K562 (cell line): ENCODE results near the gene SERPING1. TPM values are rescaled to one million over a fixed set of nuclear protein-coding genes. Genes with fewer than 3 reads are reported as not detected.

Experiments
- ATAC-seq: fragments of 200-7000 bp; cut with Tn5 transposase; 3 replicates; pipeline ENCODE4 v1.9.1; 2020; ENCODE audit warnings: moderate library complexity
- BruUV-seq: library from RNA; stranded (reverse); fragments of 400-500 nt; replicated peaks from 2 replicates; lab custom pipeline; 2021; lab: Mats Ljungman, UMichigan
- CTCF ChIA-PET: fragments of 300-600 bp; formaldehyde crosslinking; extraction: SDS; loops from one replicate; lab custom pipeline; 2021; ENCODE audit warnings: low intra/inter-chr PET ratio; lab: Yijun Ruan, JAX
- POLR2A ChIA-PET: fragments of 300-600, 350-650 bp; sonication (Branson Sonifier 250); formaldehyde crosslinking; extraction: SDS; loops from one replicate; lab custom pipeline; 2021; ENCODE audit warnings: antibody characterized with exemption, inconsistent platforms; lab: Yijun Ruan, JAX
- DNase-seq, 4 experiments: peaks; one replicate each; pipeline versions ENCODE4 v3.0.0 to v3.0.0-alpha.2; 2011 to 2018; ENCODE audit warnings: low spot score in 3 of 4, mixed read lengths in 3 of 4; ENCODE audit errors: extremely low read depth in 1 of 4
- FAIRE-seq: peaks from 2 replicates; lab custom pipeline; 2011; peaks lifted over from hg19 to GRCh38; lab: Jason Lieb, UNC
- H2AFZ ChIP-seq: 2 replicates; pipeline ENCODE4 v1.6.0; 2011; ENCODE audit warnings: low read depth, low read length, control low read depth, inconsistent platforms
- H3K27ac ChIP-seq: fragments of 200-600 bp; 3 replicates; pipeline ENCODE4 v1.8.0; 2011; ENCODE audit warnings: low read depth, mild to moderate bottlenecking, control low read depth, inconsistent platforms, low read length, moderate library complexity, mixed read lengths; ENCODE audit errors: extremely low read depth
- H3K27me3 ChIP-seq, 2 experiments: fragments of 300-600 bp in 1 of 2; 2 replicates in 1 of 2; 3 replicates in 1 of 2; pipeline versions ENCODE4 v1.6.0 to v1.8.0; 2011; ENCODE audit warnings: inconsistent platforms in 2 of 2, low read length in 2 of 2, mild to moderate bottlenecking in 1 of 2, mixed read lengths in 1 of 2, moderate library complexity in 1 of 2; ENCODE audit not compliant: control insufficient read depth in 2 of 2, insufficient read depth in 2 of 2
- H3K36me3 ChIP-seq: fragments of 300-600 bp; 3 replicates; pipeline ENCODE4 v1.8.0; 2011; ENCODE audit warnings: mild to moderate bottlenecking, low read length, inconsistent platforms; ENCODE audit not compliant: control insufficient read depth, insufficient read depth
- H3K4me1 ChIP-seq, 2 experiments: fragments of 200-600 bp in 1 of 2; replicated peaks in 1 of 2; 2 replicates in 1 of 2; 3 replicates in 1 of 2; pipeline versions ENCODE4 v1.5.1 to v1.8.0; 2011; ENCODE audit warnings: inconsistent platforms in 2 of 2, low read length in 2 of 2, mild to moderate bottlenecking in 1 of 2, mixed read lengths in 1 of 2, moderate library complexity in 1 of 2; ENCODE audit not compliant: control insufficient read depth in 2 of 2, insufficient read depth in 2 of 2
- H3K4me2 ChIP-seq: 2 replicates; pipeline ENCODE4 v1.6.1; 2011; ENCODE audit warnings: low read length, control low read depth, inconsistent platforms, mixed read lengths; ENCODE audit not compliant: insufficient read depth
- H3K4me3 ChIP-seq: fragments of 200-600 bp; sonication (generic), shearing (Covaris generic); 2 replicates; pipeline ENCODE4 v1.5.1; 2016; ENCODE audit warnings: control low read depth, inconsistent platforms
- H3K79me2 ChIP-seq: fragments of 200-600 bp; 3 replicates; pipeline ENCODE4 v1.8.0; 2011; ENCODE audit warnings: low read length, inconsistent platforms; ENCODE audit not compliant: control insufficient read depth, insufficient read depth
- H3K9ac ChIP-seq, 2 experiments: 2 replicates each; pipeline versions ENCODE4 v1.6.0 to v1.6.1; 2011; ENCODE audit warnings: low read depth in 2 of 2, low read length in 2 of 2, control low read depth in 1 of 2, inconsistent platforms in 1 of 2, mild to moderate bottlenecking in 1 of 2, mixed read lengths in 1 of 2; ENCODE audit not compliant: insufficient read depth in 1 of 2
- H3K9me1 ChIP-seq: one replicate; pipeline ENCODE4 v1.6.0; 2011; ENCODE audit warnings: inconsistent platforms, mild to moderate bottlenecking, low read length, moderate library complexity; ENCODE audit not compliant: control insufficient read depth, insufficient read depth
- H3K9me3 ChIP-seq: replicated peaks from 2 replicates; pipeline ENCODE4 v1.5.1; 2011; ENCODE audit warnings: low read depth, low read length, inconsistent platforms; ENCODE audit not compliant: control insufficient read depth, insufficient read depth
- H4K20me1 ChIP-seq: replicated peaks from 2 replicates; pipeline ENCODE4 v1.6.1; 2011; ENCODE audit warnings: low read length, inconsistent platforms, mixed read lengths; ENCODE audit not compliant: control insufficient read depth, insufficient read depth
- ASH1L ChIP-seq: fragments of 450-650 bp; IDR thresholded peaks from 2 replicates; pipeline ENCODE4 v1.6.1; 2018; ENCODE audit warnings: borderline replicate concordance, mild to moderate bottlenecking, low read depth; ENCODE audit not compliant: partially characterized antibody
- BCL6 ChIP-seq: fragments of 250-450 bp; sonication (Bioruptor Pico); IDR thresholded peaks from 2 replicates; pipeline ENCODE4 v1.4.0; 2020
- BCOR ChIP-seq: fragments of 450-650 bp; IDR thresholded peaks from 2 replicates; pipeline ENCODE4 v1.6.1; 2016
- CCNT2 ChIP-seq: IDR thresholded peaks from 2 replicates; pipeline ENCODE4 v1.6.1; 2011; ENCODE audit warnings: borderline replicate concordance, low read depth, mild to moderate bottlenecking, moderate library complexity, mixed read lengths, low read length; ENCODE audit not compliant: insufficient read length; ENCODE audit errors: extremely low read depth
- FOXO4 ChIP-seq: fragments of 450-650 bp; formaldehyde crosslinking; IDR thresholded peaks from 2 replicates; pipeline ENCODE4 v1.4.0; 2020; ENCODE audit warnings: mild to moderate bottlenecking, moderate library complexity
- MTF1 ChIP-seq: fragments of 250-450 bp; sonication (Bioruptor Pico); IDR thresholded peaks from 2 replicates; pipeline ENCODE4 v1.9.0; 2021; ENCODE audit warnings: moderate library complexity, mild to moderate bottlenecking, inconsistent platforms, borderline replicate concordance
- PHB2 ChIP-seq: fragments of 450-650 bp; IDR thresholded peaks from 2 replicates; pipeline ENCODE4 v1.6.1; 2017; ENCODE audit warnings: low read depth
- RBM25 ChIP-seq: fragments of 200-400 bp; formaldehyde crosslinking; IDR thresholded peaks from 2 replicates; pipeline ENCODE4 v1.6.1; 2018; ENCODE audit warnings: low read length, low read depth, moderate library complexity; ENCODE audit not compliant: severe bottlenecking
- RBM39 ChIP-seq: fragments of 200-400 bp; formaldehyde crosslinking; optimal IDR thresholded peaks from 2 replicates; pipeline ENCODE3; 2018; ENCODE audit warnings: low read depth, low read length
- TARDBP ChIP-seq: fragments of 450-650 bp; IDR thresholded peaks from 2 replicates; pipeline ENCODE4 v1.6.1; 2016
- ZFP36 ChIP-seq: fragments of 150-350 bp; IDR thresholded peaks from 2 replicates; pipeline ENCODE4 v1.6.1; 2018; ENCODE audit warnings: low read length, low read depth; ENCODE audit not compliant: partially characterized antibody
- ZNF232 ChIP-seq: sonication (generic); formaldehyde crosslinking; IDR thresholded peaks from 2 replicates; pipeline ENCODE4 v1.8.0; 2022; ENCODE audit warnings: mild to moderate bottlenecking, missing genetic modification reagents
- ZNF436 ChIP-seq: fragments of 250-450, 450-650 bp; sonication (Bioruptor Pico); formaldehyde crosslinking; IDR thresholded peaks from 2 replicates; pipeline ENCODE4 v1.7.0; 2020; ENCODE audit warnings: mild to moderate bottlenecking
- in situ Hi-C: fragments of 300-500 bp; cut with MboI; formaldehyde crosslinking; loops from 4 replicates; pipeline ENCODE4 v1.15.0; 2018; ENCODE audit warnings: inconsistent platforms, mixed read lengths
- intact Hi-C: fragments of 100-400 bp; cut with micrococcal nuclease; formaldehyde crosslinking; loops from 2 replicates; pipeline ENCODE4 v1.14.2; 2022
- polyA plus RNA-seq, 8 experiments: library from polyadenylated mRNA; depleted of rRNA in 4 of 8; stranded (reverse) in 5 of 8; unstranded in 3 of 8; fragments of >200 nt; fragmentation: Nextera tagmentation in 2 of 8; fragmentation: Illumina TruSeq in 1 of 8; extraction: Ambion mirVana in 2 of 8; extraction: Trizol in 1 of 8; gene quantifications; 2 replicates each; pipeline versions ENCODE4 v1.2.1 to v1.2.3, GENCODE V29; 2011 to 2014; ENCODE audit warnings: inconsistent platforms in 1 of 8, missing spikeins in 1 of 8
- total RNA-seq, 7 experiments: library from RNA; depleted of rRNA in 6 of 7; stranded (reverse); fragments of >200 nt in 6 of 7; fragmentation: Illumina TruSeq in 2 of 7; extraction: Trizol in 2 of 7; gene quantifications; 2 replicates each; pipeline versions ENCODE4 v1.2.1 to v1.2.3, GENCODE V29; 2011 to 2021; ENCODE audit warnings: low replicate concordance in 1 of 7

Gene SERPING1
- total and polyA plus RNA-seq, 9 of the 15 experiments (the other 6 are each of a cell fraction or from before 2014, with no cell fraction given), result 0.10 to 1.00 (median 0.21) TPM; not detected in 2

GRCh38 chr11:57634311-57634710, 36.8 kb downstream of the SERPING1 start:
- Histone ChIP-seq H3K9me1 (no peaks in the 10 kb centered on the region), H3K9ac (no peak overlapping the region), H3K36me3 (no peaks in the 10 kb centered on the region), H4K20me1 (no peaks in the 10 kb centered on the region), H3K4me1 (peaks cover 0 to 13% of the 10 kb centered on the region in 2 experiments; a peak in 2 of 5 replicates), H3K79me2 (no peaks in the 10 kb centered on the region), H3K4me3 (no peak overlapping the region), H3K27ac (no peak overlapping the region), H3K9me3 (no peaks in the 10 kb centered on the region), H2AFZ (no peak overlapping the region), H3K4me2 (no peak overlapping the region), H3K27me3 (peaks cover 16 to 33% of the 10 kb centered on the region in 2 experiments)
- intact Hi-C loops, result no loop called here
- POLR2A ChIA-PET, result interaction anchor here (0.5 to 0.6 kb wide), 2 partner anchors 85 to 204 kb away, joined by 3 to 4 read pairs; no protein-coding TSS in a partner anchor
- ATAC-seq, result no peak
- no peak for DNase-seq
- CTCF ChIA-PET, result interaction anchor here (0.6 kb wide), 1 partner anchor 57 kb away, joined by 3 read pairs; no protein-coding TSS in a partner anchor
- TF ChIP-seq BCL6 (CRISPR knock-in tag), result no peak
- no peak for TF ChIP-seq ASH1L
- no peak for TF ChIP-seq RBM39
- no peak for TF ChIP-seq FOXO4 (CRISPR knock-in tag)
- TF ChIP-seq TARDBP, result no peak
- no peak for TF ChIP-seq ZNF232 (CRISPR knock-in tag)
- peak; percentile 36 for TF ChIP-seq RBM25
- peak; percentile 96 for TF ChIP-seq ZFP36
- TF ChIP-seq MTF1 (CRISPR knock-in tag), result no peak
- TF ChIP-seq ZNF436 (CRISPR knock-in tag), result peak; percentile 63; the same call in 1 of the 2 replicates
- no peak for TF ChIP-seq CCNT2
- TF ChIP-seq PHB2, result no peak
- peak; percentile 44; the same call in 1 of the 2 replicates for TF ChIP-seq BCOR
- in situ Hi-C loops, result no loop called here
- no TSS peak for BruUV-seq
- no peak for FAIRE-seq
